GM18505 (cell line): ENCODE measurements around the gene ANTKMT.

Experiments
- ATAC-seq: cut with Tn5 transposase; IDR thresholded peaks from one replicate; pipeline ENCODE4 v1.9.1; 2021; ENCODE audit not compliant: unreplicated experiment
- POLR2A ChIP-seq: IDR thresholded peaks from 4 replicates; pipeline ENCODE4 v1.6.1; 2011; ENCODE audit warnings: borderline replicate concordance; ENCODE audit not compliant: insufficient read depth, insufficient read length; ENCODE audit errors: extremely low read depth

The ANTKMT gene

GRCh38 chr16:763369-764183, 42.6 kb downstream of the ANTKMT start:
- no peak for TF ChIP-seq POLR2A
- ATAC-seq, result no peak

- no peak for TF ChIP-seq POLR2A
- ATAC-seq, result no peak
Measured at GRCh38 chr16:764184-764750, 43.3 kb downstream of the ANTKMT start.

GRCh38 chr16:764848-765487, 44.0 kb downstream of the ANTKMT start:
- TF ChIP-seq POLR2A, result no peak
- ATAC-seq, result no peak

- TF ChIP-seq POLR2A, result no peak
- ATAC-seq, result no peak
Measured at GRCh38 chr16:765488-765865, 44.5 kb downstream of the ANTKMT start.

GRCh38 chr16:766008-766819, 45.3 kb downstream of the ANTKMT start:
- ATAC-seq, result no peak
- TF ChIP-seq POLR2A, result no peak

- TF ChIP-seq POLR2A, result no peak
- ATAC-seq, result no peak
Measured at GRCh38 chr16:766820-767640, 46.1 kb downstream of the ANTKMT start.

- ATAC-seq, result no peak
- TF ChIP-seq POLR2A, result no peak
Measured at GRCh38 chr16:767743-768235, 46.8 kb downstream of the ANTKMT start.

GRCh38 chr16:768428-768827, 47.5 kb downstream of the ANTKMT start:
- TF ChIP-seq POLR2A, result no peak
- ATAC-seq, result no peak

- ATAC-seq, result no peak
- no peak for TF ChIP-seq POLR2A
Measured at GRCh38 chr16:769184-769784, 48.3 kb downstream of the ANTKMT start.

- no peak for TF ChIP-seq POLR2A
- no peak for ATAC-seq
Measured at GRCh38 chr16:769934-770333, 49.0 kb downstream of the ANTKMT start.

- no peak for ATAC-seq
- no peak for TF ChIP-seq POLR2A
Measured at GRCh38 chr16:770411-770810, 49.5 kb downstream of the ANTKMT start.
